HG02763 (cell line): Measurements from ENCODE around the gene ADAM23.

Experiments used
- ATAC-seq: cut with Tn5 transposase; IDR thresholded peaks from one replicate; pipeline ENCODE4 v1.9.1; 2021; ENCODE audit warnings: mild to moderate bottlenecking, moderate library complexity; ENCODE audit not compliant: unreplicated experiment

ADAM23 gene

GRCh38 chr2:206635015-206635414, 191.7 kb downstream of the ADAM23 start:
- ATAC-seq, result no peak

- ATAC-seq, result no peak
Measured at GRCh38 chr2:206639636-206640035, 196.3 kb downstream of the ADAM23 start.

DNA sequence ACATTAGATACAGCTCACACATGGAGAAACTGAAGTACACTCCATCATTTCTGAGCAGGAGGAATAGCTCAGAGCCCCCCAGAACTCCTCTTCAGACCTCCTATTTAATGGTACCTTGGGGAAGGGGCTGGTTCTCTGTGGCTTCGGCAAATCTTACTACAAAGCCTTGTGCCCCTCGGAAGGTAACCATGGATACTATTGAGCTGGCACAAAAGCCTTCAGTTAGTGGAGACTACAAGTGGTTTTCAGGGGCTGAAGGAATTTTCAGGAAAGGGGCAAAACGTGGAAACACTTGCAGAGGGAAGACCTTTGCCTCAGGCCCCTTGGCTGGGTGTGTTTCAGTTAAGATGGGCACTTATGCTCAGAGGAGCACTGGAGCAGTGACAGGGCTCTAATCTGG, 197.9 kb downstream of the ADAM23 start:
- no peak for ATAC-seq

- ATAC-seq, result no peak
Measured at GRCh38 chr2:206642075-206643025, 199.0 kb downstream of the ADAM23 start, which contains the start of gene FAM237A. Gene FAM237A (plus strand): TSS chr2:206642487. CDS start chr2:206644237, 1,750 bp downstream.

DNA sequence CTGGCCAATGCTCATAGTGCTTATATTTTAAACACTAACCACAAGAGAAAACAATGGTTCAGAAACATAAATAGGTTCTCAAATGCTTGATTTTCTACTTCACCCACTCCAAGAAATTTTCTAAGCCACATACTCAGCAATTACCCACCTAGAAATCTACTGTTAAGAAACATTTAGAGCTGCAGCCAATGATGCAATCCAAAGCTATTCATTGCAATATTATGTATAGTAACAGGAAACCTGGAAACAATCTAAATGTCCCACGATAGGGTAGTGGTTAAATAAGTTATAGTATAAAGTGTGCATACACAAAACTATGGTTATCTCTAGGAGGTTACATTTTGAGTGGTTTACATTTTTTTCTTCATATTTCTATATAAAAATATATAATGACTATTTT, 204.7 kb downstream of the ADAM23 start:
- ATAC-seq, result no peak

DNA sequence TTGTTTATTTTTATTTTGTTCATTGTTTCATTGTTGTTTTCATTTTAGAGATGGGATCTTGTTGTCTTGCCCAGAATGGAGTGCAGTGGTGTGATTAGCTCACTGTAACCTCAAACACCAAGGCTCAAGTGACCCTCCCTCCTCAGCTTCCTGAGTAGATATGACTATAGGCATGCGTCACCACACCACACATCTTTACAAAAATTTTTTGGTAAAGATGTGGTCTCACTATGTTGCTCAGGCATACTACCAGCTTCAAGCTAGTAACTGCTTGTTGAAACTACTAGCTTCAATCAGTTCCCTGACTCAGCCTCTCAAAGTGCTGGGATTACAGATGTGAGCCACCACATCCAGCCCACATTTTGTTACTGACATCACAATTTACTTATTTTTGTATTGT, 213.8 kb downstream of the ADAM23 start:
- no peak for ATAC-seq

GRCh38 chr2:206665251-206665650, 221.9 kb downstream of the ADAM23 start:
- ATAC-seq, result no peak
